ENCODE data around the gene PSMD13. TPM values are rescaled to one million over a fixed set of nuclear protein-coding genes. Genes with fewer than 3 reads are reported as not detected.

PSMD13 gene
- total and polyA plus RNA-seq, 2 donors (not counting 1 experiment from before 2014, with no cell fraction given): 98.0 to 104 TPM

DNA sequence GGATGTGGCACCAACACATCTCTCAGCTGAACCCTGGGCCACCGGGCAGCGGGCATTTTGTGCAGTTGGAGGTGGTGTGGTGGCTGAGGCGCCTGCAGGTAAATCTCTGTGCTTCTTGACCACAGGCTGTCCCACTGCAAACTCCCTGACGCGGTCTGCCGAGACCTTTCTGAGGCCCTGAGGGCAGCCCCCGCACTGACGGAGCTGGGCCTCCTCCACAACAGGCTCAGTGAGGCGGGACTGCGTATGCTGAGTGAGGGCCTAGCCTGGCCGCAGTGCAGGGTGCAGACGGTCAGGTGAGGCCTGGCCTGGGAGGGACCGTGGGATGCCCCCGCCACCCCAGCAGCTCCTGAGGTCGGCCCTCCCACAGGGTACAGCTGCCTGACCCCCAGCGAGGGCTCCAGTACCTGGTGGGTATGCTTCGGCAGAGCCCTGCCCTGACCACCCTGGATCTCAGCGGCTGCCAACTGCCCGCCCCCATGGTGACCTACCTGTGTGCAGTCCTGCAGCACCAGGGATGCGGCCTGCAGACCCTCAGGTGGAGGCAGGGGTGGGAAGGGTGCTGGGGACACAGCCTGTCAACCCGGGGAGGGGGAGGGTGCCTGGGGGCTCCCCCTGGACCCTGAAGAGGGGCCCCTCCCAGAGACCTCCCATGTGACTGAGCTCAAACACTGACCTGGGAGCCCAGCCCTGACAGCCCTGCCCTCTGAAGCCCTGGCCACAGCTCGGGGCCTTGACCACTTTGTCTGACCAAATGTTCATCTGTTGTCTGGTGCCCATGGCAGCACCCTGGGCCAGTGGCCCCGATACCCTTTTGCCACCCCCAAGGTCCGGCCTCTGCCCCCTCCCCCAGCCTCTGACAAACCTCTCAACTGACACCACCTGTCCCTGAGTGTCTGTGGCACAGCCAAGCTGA is 47.6 kb downstream of the PSMD13 start:
- Mint-ChIP-seq H3K27me3 (peaks cover 35% of the 10 kb centered on the region), H3K9me3 (ENCODE audit: insufficient read depth) (no peaks in the 10 kb centered on the region), H3K4me1 (peaks cover 38% of the 10 kb centered on the region), H3K4me3 (no peak overlapping the region), H3K27ac (no peak overlapping the region)
- Histone ChIP-seq H2AFZ (ENCODE audit: insufficient read depth, low read depth, low read length, poor library complexity, severe bottlenecking) (no peak overlapping the region), H3K79me2 (ENCODE audit: control insufficient read depth, insufficient read depth, low read length) (peaks cover 8% of the 10 kb centered on the region), H3K36me3 (replicated peaks in 1 of 2; ENCODE audit: control extremely low read depth in 1 of 2, control insufficient read depth in 1 of 2, extremely low read depth in 1 of 2, insufficient read depth in 2 of 2, low read length in 1 of 2) (no peaks in the 10 kb centered on the region), H3K27ac (ENCODE audit: low read length in 2 of 2) (no peak overlapping the region), H3K4me1 (ENCODE audit: control insufficient read depth in 2 of 2, insufficient read depth in 2 of 2, low read length in 2 of 2) (peaks cover 43 to 44% of the 10 kb centered on the region in 2 donors), H3K27me3 (replicated peaks in 1 of 4; ENCODE audit: control extremely low read depth in 1 of 4, control insufficient read depth in 3 of 4, insufficient read depth in 4 of 4, low read length in 3 of 4) (peaks cover 0 to 57% (median 23%) of the 10 kb centered on the region in 4 experiments), H3K9ac (ENCODE audit: low read length) (no peak overlapping the region), H3K9me3 (ENCODE audit: control extremely low read depth in 1 of 3, control insufficient read depth in 2 of 3, insufficient read depth in 1 of 3, low read length in 2 of 3) (peaks cover 0 to 18% (median 0%) of the 10 kb centered on the region in 3 donors), H3K4me2 (replicated peaks; ENCODE audit: low read depth, low read length, poor library complexity, severe bottlenecking) (no peak overlapping the region), H4K20me1 (ENCODE audit: control insufficient read depth, insufficient read depth, low read length, poor library complexity, severe bottlenecking) (peaks cover 5% of the 10 kb centered on the region), H3K4me3 (ENCODE audit: control extremely low read depth in 1 of 5, extremely low read depth in 1 of 5, insufficient read depth in 1 of 5, low read depth in 2 of 5, low read length in 4 of 5) (no peak overlapping the region)
- ChIA-PET CTCF (interaction anchor here (3.3 kb wide), 1 partner anchor 34 kb away, joined by 19 read pairs; no protein-coding TSS in a partner anchor), POLR2A (interaction anchor here (0.5 to 1.1 kb wide), 2 partner anchors 9 to 17 kb away, joined by 3 to 4 read pairs; no protein-coding TSS in a partner anchor)
- no peak for DNase-seq
- no peak for ATAC-seq (ENCODE audit: low read depth)
- WGBS (ENCODE audit: insufficient coverage): 94% methylated on average over 23 of the region's 24 CpGs
- TF ChIP-seq EZH2 (IDR thresholded peaks at IDR 0.05; ENCODE audit: borderline replicate concordance, insufficient read depth, low read depth, low read length, poor library complexity, severe bottlenecking): no peak
- TF ChIP-seq CTCF (IDR thresholded peaks at IDR 0.05): no peak
- intact Hi-C loops (cut with micrococcal nuclease): loop anchor here (5.0 kb wide), 1 partner anchor 47 kb away; the partner anchor contains the start of genes PSMD13 and SIRT3

All from B cell (primary cell).